NCI-H2227 (cell line): Measurements from ENCODE around the gene CHRNG.

Experiments used
- DNase-seq: peaks from one replicate; lab custom pipeline; 2025; ENCODE audit not compliant: unreplicated experiment; lab: John Stamatoyannopoulos, UW

CHRNG gene

GRCh38 chr2:232505856-232506255 is 33.6 kb upstream of the CHRNG start:
- DNase-seq, result no peak

GRCh38 chr2:232506709-232507108 is 32.8 kb upstream of the CHRNG start:
- DNase-seq, result no peak

GRCh38 chr2:232508251-232508650 is 31.2 kb upstream of the CHRNG start:
- no peak for DNase-seq

GRCh38 chr2:232511336-232511890 is 28.1 kb upstream of the CHRNG start:
- peak; percentile 65 for DNase-seq

GRCh38 chr2:232512602-232513001 is 26.9 kb upstream of the CHRNG start:
- DNase-seq, result peak; percentile 96

- no peak for DNase-seq
Observed at GRCh38 chr2:232513353-232513752, 26.1 kb upstream of the CHRNG start.

GRCh38 chr2:232515639-232516038 is 23.9 kb upstream of the CHRNG start:
- DNase-seq, result no peak

- no peak for DNase-seq
Observed at GRCh38 chr2:232516551-232516950, 22.9 kb upstream of the CHRNG start.

GRCh38 chr2:232518844-232519243 is 20.6 kb upstream of the CHRNG start:
- no peak for DNase-seq

- DNase-seq, result no peak
Observed at GRCh38 chr2:232519581-232520438, 19.7 kb upstream of the CHRNG start, which contains the start of gene PRSS56. Gene PRSS56 (plus strand): TSS chr2:232520388. CDS start chr2:232520599, 211 bp downstream.

- DNase-seq, result no peak
Observed at GRCh38 chr2:232520489-232520888, 19.0 kb upstream of the CHRNG start.

- no peak for DNase-seq
Observed at GRCh38 chr2:232521098-232521497, 18.4 kb upstream of the CHRNG start.

- peak; percentile 66 for DNase-seq
Observed at GRCh38 chr2:232521959-232522622, 17.4 kb upstream of the CHRNG start.

- DNase-seq, result no peak
Observed at GRCh38 chr2:232522623-232523401, 16.7 kb upstream of the CHRNG start.

- no peak for DNase-seq
Observed at GRCh38 chr2:232523402-232523681, 16.1 kb upstream of the CHRNG start.

GRCh38 chr2:232523682-232524597 is 15.6 kb upstream of the CHRNG start:
- peak; percentile 53 for DNase-seq

GRCh38 chr2:232524771-232525170 is 14.7 kb upstream of the CHRNG start:
- no peak for DNase-seq

- no peak for DNase-seq
Observed at GRCh38 chr2:232525199-232525598, 14.3 kb upstream of the CHRNG start.

- peak; percentile 67 for DNase-seq
Observed at GRCh38 chr2:232525791-232526371, 13.6 kb upstream of the CHRNG start, which contains the start of gene CHRND. Gene CHRND (plus strand): TSS chr2:232526160. CDS start chr2:232526216, 56 bp downstream.
